ENCODE measurements around the gene TENM4.
A peak's percentile ranks its signal among the peaks of the same experiment; 100 is the strongest.

DNA sequence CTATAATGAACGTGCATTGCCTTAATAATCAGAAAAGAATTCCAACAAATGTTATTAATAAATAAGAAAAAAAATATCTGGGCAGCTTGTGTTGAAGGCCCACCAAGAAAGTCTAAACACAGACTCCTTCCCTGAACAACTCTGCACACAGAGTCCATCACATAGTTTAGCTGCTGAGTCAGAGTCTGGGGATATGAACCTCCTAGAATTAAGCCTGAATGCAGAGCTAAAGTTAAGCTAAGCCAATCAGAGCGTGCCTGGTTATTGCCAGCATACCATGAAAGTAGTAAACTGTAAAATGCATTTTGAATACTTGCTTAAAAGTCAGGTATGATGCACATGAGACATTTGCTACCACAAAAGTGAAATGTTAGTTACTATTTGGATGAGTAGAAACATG is 25.6 kb upstream of the TENM4 start:
- TF ChIP-seq POLR2AphosphoS5 (IDR thresholded peaks at IDR 0.05; ENCODE audit: low read depth, low read length) (no peak), EZH2phosphoT487 (IDR thresholded peaks at IDR 0.05; ENCODE audit: borderline replicate concordance, low read depth) (no peak), JUND (IDR thresholded peaks at IDR 0.05) (peak; percentile 42), FOXJ3 (CRISPR knock-in tag; IDR thresholded peaks at IDR 0.05) (no peak), YY1 (IDR thresholded peaks at IDR 0.05; ENCODE audit: low read depth) (no peak), SIN3A (IDR thresholded peaks at IDR 0.05; ENCODE audit: borderline replicate concordance, low read depth, low read length) (no peak), FOXM1 (IDR thresholded peaks at IDR 0.05; ENCODE audit: low read depth) (no peak)
- TF ChIP-seq, protein P1, sequence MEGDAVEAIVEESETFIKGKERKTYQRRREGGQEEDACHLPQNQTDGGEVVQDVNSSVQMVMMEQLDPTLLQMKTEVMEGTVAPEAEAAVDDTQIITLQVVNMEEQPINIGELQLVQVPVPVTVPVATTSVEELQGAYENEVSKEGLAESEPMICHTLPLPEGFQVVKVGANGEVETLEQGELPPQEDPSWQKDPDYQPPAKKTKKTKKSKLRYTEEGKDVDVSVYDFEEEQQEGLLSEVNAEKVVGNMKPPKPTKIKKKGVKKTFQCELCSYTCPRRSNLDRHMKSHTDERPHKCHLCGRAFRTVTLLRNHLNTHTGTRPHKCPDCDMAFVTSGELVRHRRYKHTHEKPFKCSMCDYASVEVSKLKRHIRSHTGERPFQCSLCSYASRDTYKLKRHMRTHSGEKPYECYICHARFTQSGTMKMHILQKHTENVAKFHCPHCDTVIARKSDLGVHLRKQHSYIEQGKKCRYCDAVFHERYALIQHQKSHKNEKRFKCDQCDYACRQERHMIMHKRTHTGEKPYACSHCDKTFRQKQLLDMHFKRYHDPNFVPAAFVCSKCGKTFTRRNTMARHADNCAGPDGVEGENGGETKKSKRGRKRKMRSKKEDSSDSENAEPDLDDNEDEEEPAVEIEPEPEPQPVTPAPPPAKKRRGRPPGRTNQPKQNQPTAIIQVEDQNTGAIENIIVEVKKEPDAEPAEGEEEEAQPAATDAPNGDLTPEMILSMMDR (IDR thresholded peaks at IDR 0.05) = no peak
- TF ChIP-seq, protein P2, sequence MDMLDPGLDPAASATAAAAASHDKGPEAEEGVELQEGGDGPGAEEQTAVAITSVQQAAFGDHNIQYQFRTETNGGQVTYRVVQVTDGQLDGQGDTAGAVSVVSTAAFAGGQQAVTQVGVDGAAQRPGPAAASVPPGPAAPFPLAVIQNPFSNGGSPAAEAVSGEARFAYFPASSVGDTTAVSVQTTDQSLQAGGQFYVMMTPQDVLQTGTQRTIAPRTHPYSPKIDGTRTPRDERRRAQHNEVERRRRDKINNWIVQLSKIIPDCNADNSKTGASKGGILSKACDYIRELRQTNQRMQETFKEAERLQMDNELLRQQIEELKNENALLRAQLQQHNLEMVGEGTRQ (IDR thresholded peaks at IDR 0.05; ENCODE audit: borderline replicate concordance, low read depth, low read length) = no peak

Data from SK-N-SH (cell line).